ENCODE data around the gene SOX8. TPM values are rescaled to one million over a fixed set of nuclear protein-coding genes. Genes with fewer than 3 reads are reported as not detected.

Gene SOX8
- total RNA-seq, 1 donor from 2014 or later, result 0.74 TPM

DNA sequence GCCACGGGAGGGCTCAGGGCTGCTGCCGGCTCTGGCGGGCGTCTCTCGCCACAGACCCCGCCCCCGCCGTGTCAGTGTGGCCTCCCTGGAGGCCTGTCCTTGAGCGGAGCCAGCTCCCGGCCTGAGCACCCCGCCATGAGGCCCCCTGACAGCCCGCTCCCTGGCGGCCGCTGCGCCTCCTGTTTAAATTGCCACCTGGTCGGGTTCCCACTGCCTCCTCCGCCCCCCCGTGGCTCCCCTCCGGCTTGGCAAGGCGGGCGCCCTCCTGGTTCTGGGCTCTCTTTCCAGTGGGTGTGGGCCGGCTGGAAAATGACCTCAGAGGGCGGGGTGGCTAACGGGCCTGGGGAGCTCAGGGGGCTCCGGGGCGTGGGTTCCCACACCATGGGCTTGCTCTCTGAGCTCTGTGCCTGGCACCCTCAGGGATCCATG is 48.9 kb downstream of the SOX8 start:
- Histone ChIP-seq H3K36me3 (no peaks in the 10 kb centered on the region), H3K4me1 (peaks cover 11% of the 10 kb centered on the region), H3K4me3 (no peak overlapping the region), H3K27me3 (no peaks in the 10 kb centered on the region), H3K9me3 (no peaks in the 10 kb centered on the region), H3K27ac (no peak overlapping the region)
- intact Hi-C loops (cut with DNase I), result no loop called here
- TF ChIP-seq, protein P1, sequence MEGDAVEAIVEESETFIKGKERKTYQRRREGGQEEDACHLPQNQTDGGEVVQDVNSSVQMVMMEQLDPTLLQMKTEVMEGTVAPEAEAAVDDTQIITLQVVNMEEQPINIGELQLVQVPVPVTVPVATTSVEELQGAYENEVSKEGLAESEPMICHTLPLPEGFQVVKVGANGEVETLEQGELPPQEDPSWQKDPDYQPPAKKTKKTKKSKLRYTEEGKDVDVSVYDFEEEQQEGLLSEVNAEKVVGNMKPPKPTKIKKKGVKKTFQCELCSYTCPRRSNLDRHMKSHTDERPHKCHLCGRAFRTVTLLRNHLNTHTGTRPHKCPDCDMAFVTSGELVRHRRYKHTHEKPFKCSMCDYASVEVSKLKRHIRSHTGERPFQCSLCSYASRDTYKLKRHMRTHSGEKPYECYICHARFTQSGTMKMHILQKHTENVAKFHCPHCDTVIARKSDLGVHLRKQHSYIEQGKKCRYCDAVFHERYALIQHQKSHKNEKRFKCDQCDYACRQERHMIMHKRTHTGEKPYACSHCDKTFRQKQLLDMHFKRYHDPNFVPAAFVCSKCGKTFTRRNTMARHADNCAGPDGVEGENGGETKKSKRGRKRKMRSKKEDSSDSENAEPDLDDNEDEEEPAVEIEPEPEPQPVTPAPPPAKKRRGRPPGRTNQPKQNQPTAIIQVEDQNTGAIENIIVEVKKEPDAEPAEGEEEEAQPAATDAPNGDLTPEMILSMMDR (IDR thresholded peaks at IDR 0.05), result no peak
- DNase-seq (ENCODE audit: extremely low spot score in 2 of 2), result no peak

DNA sequence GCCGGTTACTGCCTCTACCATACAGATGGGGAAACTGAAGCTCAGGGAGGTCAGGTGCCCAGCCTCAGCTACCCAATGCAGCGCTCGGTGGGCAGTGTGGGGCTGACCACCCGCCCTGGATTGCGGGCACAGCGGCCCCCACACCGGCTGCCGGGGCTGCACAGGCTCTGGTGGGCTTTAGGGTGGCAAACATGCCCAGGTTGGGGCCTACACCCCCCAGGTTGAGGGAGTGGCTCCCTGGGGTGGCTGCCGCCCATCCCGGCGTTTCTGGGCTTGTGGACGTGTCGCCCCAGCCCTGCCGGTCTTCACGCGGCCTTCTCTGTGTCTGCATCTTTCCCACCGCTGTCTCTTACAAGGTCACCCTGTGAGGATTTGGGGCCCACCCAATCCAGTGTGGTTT is 50.1 kb downstream of the SOX8 start:
- intact Hi-C loops (cut with DNase I), result no loop called here
- no peak for DNase-seq (ENCODE audit: extremely low spot score in 2 of 2)
- TF ChIP-seq, protein P1 (IDR thresholded peaks at IDR 0.05), result no peak
- no peak for TF ChIP-seq POLR2AphosphoS5 (IDR thresholded peaks at IDR 0.05; ENCODE audit: insufficient read depth in 1 of 2, low read depth in 1 of 2)
- H3K27ac ChIP-seq, result no peak overlapping the region
- H3K9me3 ChIP-seq, result no peaks in the 10 kb centered on the region
- peaks cover 15% of the 10 kb centered on the region for H3K4me1 ChIP-seq
- no peak overlapping the region for H3K4me3 ChIP-seq
- H3K27me3 ChIP-seq, result no peaks in the 10 kb centered on the region
- no peaks in the 10 kb centered on the region for H3K36me3 ChIP-seq

DNA sequence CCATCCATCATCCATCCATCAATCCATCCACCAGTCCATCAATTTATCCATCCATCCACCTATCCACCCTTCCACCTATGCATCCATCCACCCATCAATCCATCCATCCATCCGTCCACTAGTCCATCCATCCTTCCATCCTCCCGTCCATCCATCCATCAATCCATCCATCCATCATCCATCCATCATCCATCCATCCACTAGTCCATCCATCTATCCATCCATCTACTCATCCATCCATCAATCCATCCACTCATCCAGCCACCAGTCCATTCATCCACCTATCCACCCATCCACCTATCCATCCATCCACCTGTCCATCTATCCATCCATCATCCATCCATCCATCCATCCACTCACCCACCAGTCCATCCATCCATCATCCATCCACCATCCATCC is 51.0 kb downstream of the SOX8 start:
- no peak for DNase-seq (ENCODE audit: extremely low spot score in 2 of 2)
- intact Hi-C loops (cut with DNase I), result no loop called here
- Histone ChIP-seq H3K36me3 (no peaks in the 10 kb centered on the region), H3K27ac (no peak overlapping the region), H3K4me1 (peaks cover 17% of the 10 kb centered on the region), H3K9me3 (no peaks in the 10 kb centered on the region), H3K4me3 (no peak overlapping the region), H3K27me3 (no peaks in the 10 kb centered on the region)
- TF ChIP-seq POLR2AphosphoS5 (IDR thresholded peaks at IDR 0.05; ENCODE audit: insufficient read depth in 1 of 2, low read depth in 1 of 2), result no peak
- no peak for TF ChIP-seq POLR2A (IDR thresholded peaks at IDR 0.05)
- TF ChIP-seq, protein P1 (IDR thresholded peaks at IDR 0.05), result no peak

DNA sequence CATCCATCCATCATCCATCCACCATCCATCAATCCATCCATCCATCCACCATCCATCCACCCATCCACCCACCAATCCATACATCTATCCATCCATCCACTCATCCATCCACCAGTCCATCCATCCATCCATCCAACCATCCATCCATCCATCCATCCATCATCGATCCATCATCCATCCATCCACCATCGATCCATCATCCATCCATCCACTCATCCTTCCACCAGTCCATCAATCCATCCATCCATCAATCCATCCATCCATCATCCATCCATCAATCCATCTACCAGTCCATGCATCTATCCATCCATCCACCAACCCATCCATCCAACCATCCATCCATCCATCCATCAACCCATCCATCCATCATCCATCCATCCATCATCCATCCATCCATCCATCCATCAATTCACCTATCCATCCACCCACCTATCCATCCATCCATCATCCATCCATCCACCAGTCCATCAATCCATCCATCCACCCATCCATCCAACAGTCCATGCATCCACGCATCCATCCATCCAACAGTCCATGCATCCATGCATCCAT is 51.6 kb downstream of the SOX8 start:
- H3K27ac ChIP-seq, result no peak overlapping the region
- peaks cover 17% of the 10 kb centered on the region for H3K4me1 ChIP-seq
- H3K36me3 ChIP-seq, result no peaks in the 10 kb centered on the region
- H3K27me3 ChIP-seq, result no peaks in the 10 kb centered on the region
- DNase-seq (ENCODE audit: extremely low spot score in 2 of 2), result no peak
- TF ChIP-seq POLR2A (IDR thresholded peaks at IDR 0.05) (no peak), POLR2AphosphoS5 (IDR thresholded peaks at IDR 0.05; ENCODE audit: insufficient read depth in 1 of 2, low read depth in 1 of 2) (no peak)
- TF ChIP-seq, protein P1 (IDR thresholded peaks at IDR 0.05), result no peak
- no peaks in the 10 kb centered on the region for H3K9me3 ChIP-seq
- intact Hi-C loops (cut with DNase I), result no loop called here
- no peak overlapping the region for H3K4me3 ChIP-seq

DNA sequence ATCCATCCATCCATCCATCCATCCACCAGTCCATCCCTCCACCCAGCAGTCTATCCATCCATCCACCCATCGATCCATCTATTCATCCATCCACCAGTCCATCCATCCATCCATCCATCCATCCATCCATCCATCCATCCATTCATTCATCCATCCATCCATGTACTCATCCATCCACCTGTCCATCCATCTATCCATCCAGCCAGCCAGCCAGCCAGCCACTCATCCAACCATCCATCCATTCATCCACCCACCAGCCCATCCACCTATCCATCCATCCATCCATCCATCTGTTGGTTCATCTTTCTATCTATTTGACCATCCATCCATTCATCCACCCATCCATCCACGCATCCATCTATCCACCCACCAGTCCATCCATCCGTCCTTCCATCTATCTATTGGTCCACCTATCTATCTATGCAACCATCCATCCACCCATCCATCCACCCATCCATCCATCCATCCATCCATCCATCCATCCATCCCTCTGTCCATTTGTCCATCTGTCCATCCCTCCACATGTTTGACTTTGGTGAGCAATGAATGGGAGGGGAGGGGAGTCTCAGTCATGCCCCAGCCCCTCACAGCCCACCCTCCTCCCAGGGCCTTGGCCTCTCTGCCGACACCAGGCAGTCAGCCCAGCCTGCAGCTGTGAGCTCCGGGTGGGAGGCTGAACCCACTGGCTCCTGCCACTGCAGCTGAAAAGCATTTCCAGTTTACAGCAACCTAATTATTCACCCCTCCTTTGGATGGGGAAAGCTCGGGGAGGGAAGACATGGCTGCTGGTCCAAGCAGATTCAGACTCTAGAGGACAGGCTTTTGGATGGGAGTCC is 52.9 kb downstream of the SOX8 start:
- Histone ChIP-seq H3K4me1 (peaks cover 12% of the 10 kb centered on the region), H3K27ac (no peak overlapping the region), H3K36me3 (no peaks in the 10 kb centered on the region), H3K9me3 (no peaks in the 10 kb centered on the region), H3K4me3 (no peak overlapping the region), H3K27me3 (no peaks in the 10 kb centered on the region)
- no peak for DNase-seq (ENCODE audit: extremely low spot score in 2 of 2)
- no peak for TF ChIP-seq POLR2A (IDR thresholded peaks at IDR 0.05)
- no peak for TF ChIP-seq POLR2AphosphoS5 (IDR thresholded peaks at IDR 0.05; ENCODE audit: insufficient read depth in 1 of 2, low read depth in 1 of 2)
- TF ChIP-seq, protein P1 (IDR thresholded peaks at IDR 0.05), result no peak
- intact Hi-C loops (cut with DNase I), result no loop called here
